D721Med (cell line): ENCODE data around the gene MAMSTR.
A peak's percentile ranks its signal among the peaks of the same experiment; 100 is the strongest.

Experiments
- DNase-seq: peaks from one replicate; pipeline ENCODE4 v3.0.0; 2011; ENCODE audit warnings: low spot score; ENCODE audit not compliant: insufficient read length
- FAIRE-seq: peaks from 2 replicates; lab custom pipeline; 2011; peaks lifted over from hg19 to GRCh38; lab: Jason Lieb, UNC
- CTCF ChIP-seq: IDR thresholded peaks from 2 replicates; pipeline ENCODE4 v1.5.1; 2012; ENCODE audit warnings: mild to moderate bottlenecking, control low read depth; ENCODE audit not compliant: insufficient read depth; ENCODE audit errors: missing control alignments

Gene MAMSTR

GRCh38 chr19:48714759-48715675, 4.5 kb downstream of the MAMSTR start:
- no peak for DNase-seq
- no peak for FAIRE-seq
- no peak for TF ChIP-seq CTCF

GRCh38 chr19:48713864-48714755, 5.4 kb downstream of the MAMSTR start:
- peak; percentile 53 for FAIRE-seq
- no peak for TF ChIP-seq CTCF

DNA sequence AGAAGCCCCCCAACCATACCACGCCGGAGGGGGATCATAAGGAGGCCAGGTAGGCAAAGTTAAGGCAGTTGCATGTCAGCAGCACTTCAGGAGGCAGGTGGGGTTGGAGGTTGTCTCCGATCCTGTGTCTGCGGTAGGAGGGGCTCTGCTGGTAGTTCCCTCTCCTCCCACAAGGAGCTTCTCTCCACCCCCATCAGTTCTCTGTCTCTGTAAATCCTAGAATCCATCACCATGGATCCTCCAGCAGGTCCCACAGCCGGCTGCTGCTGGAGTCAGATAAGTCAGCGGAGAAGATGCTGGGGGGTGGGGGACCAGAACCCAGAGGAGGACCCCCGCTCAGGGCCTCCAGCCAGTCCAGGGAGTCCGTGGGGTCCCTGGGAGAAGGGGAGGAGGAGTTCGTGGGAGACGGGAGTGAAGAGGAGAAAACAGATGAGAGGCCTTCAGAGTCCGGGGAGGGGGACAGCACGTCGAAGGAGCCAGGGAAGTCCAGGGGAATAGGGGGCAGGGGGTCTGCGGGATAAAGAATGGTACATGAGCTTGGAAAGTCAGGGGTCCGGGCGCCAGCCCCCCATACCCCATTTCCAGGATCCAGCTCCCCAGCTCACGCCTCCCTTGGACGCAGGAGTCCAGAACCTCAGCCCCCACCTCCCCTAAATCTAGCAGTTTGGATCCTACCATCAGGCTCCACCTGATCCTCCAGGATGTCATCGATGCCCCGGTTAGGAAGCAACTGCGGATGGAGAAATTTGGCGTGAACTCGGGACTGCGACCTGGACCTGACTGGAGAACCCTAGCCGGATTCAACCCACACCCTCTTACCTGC, 6.3 kb downstream of the MAMSTR start:
- DNase-seq = no peak
- no peak for FAIRE-seq
- no peak for TF ChIP-seq CTCF

More at GRCh38 chr19:48713864-48714755, 5.4 kb downstream of the MAMSTR start:
- DNase-seq = peak; percentile 99

GRCh38 chr19:48711106-48711662, 8.3 kb downstream of the MAMSTR start:
- DNase-seq (no peak), FAIRE-seq (no peak)
- no peak for TF ChIP-seq CTCF

DNA sequence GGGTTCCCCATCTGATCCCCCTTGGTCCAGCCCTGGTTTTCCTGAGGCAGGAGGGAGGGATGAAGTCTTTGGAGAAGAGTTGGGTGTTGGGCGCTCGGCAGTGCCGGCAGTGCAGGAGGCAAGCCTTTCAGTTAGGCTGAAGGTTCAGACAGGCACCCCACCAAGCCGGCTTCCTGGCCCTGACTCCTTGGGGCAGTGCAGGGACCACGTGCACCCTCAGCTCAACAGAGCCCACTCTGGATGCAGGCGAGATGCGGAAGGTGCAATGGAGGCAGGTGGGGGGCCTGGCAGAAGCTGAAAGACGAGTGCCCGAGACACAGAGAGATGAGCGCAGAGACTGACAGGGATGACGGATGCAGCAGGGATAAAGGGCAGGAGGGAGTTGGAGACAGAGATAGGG, 11.1 kb downstream of the MAMSTR start:
- DNase-seq = no peak
- no peak for TF ChIP-seq CTCF
- FAIRE-seq = no peak

DNA sequence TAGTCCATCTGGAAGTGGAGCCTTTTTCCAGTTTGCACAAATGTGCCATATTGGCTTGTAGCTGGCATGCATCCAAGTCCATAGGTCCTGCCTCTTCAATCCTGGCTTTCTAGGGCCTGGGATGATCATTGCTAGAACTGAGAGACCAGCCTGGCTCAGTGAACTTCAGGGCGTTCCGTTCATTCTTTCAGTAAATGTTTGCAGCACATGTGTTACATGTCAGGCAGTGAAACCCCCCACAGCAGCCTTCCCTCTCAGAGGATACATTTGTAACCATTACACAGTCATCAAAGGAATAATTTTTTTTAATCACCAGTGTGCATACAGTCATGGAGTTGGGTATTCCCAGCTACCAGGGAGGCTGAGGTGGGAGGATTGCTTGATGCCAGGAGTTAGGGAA, 14.1 kb downstream of the MAMSTR start:
- FAIRE-seq (no peak), DNase-seq (no peak)
- TF ChIP-seq CTCF = no peak
